Adrenal gland (tissue), 12 donors: ENCODE measurements around the gene TCF15. TPM values are rescaled to one million over a fixed set of nuclear protein-coding genes. Genes with fewer than 3 reads are reported as not detected.

Experiments
- DNase-seq, 7 donors: peaks; one replicate each; pipeline ENCODE4 v3.0.0-alpha.2; 2019 to 2020
- H3K27ac ChIP-seq, 5 donors: fragments of 200-600 bp; sonication (generic) in 4 of 5; 1 replicate in 3 of 5; 2 replicates in 2 of 5; pipeline versions ENCODE4 v1.5.1 to v1.8.0; 2016 to 2020; ENCODE audit warnings: mild to moderate bottlenecking in 1 of 5
- H3K27me3 ChIP-seq: fragments of 200-600 bp; 2 replicates; pipeline ENCODE4 v1.8.0; 2021
- H3K36me3 ChIP-seq, 2 donors: fragments of 200-600 bp; replicated peaks in 1 of 2; 1 replicate in 1 of 2; 2 replicates in 1 of 2; pipeline versions ENCODE4 v1.5.1 to v1.8.0; 2018 to 2022
- H3K4me1 ChIP-seq, 2 donors: fragments of 200-600 bp; replicated peaks in 1 of 2; 1 replicate in 1 of 2; 2 replicates in 1 of 2; pipeline versions ENCODE4 v1.5.1 to v1.8.0; 2018 to 2021
- H3K4me3 ChIP-seq, 4 donors: fragments of 200-600 bp; sonication (generic) in 3 of 4; one replicate each; pipeline ENCODE4 v1.5.1; 2016 to 2018
- H3K9me3 ChIP-seq, 3 donors: fragments of 200-600 bp; sonication (generic) in 1 of 3; replicated peaks in 1 of 3; 1 replicate in 2 of 3; 2 replicates in 1 of 3; pipeline versions ENCODE4 v1.5.1 to v1.8.0; 2016 to 2021
- CTCF ChIP-seq, 6 experiments: fragments of 450-650 bp in 4 of 6; fragments of 200-600 bp in 2 of 6; sonication (generic) in 1 of 6; IDR thresholded peaks; 1 replicate in 5 of 6; 2 replicates in 1 of 6; pipeline versions ENCODE4 v1.5.1 to v1.8.0; 2016 to 2021; ENCODE audit warnings: antibody characterized with exemption in 6 of 6, mild to moderate bottlenecking in 2 of 6, moderate library complexity in 1 of 6
- POLR2A ChIP-seq, 2 donors: fragments of 450-650 bp; IDR thresholded peaks; one replicate each; pipeline ENCODE4 v1.6.1; 2017; ENCODE audit warnings: antibody characterized with exemption in 2 of 2, mild to moderate bottlenecking in 2 of 2, moderate library complexity in 1 of 2
- WGBS, 4 donors: extraction: QIAGEN DNeasy Blood & Tissue Kit in 2 of 4; methylation state at CpG; one replicate each; pipeline versions ENCODE4 v1.1.5 to v1.1.7; 2013 to 2017; 5-methylcytosine and 5-hydroxymethylcytosine counted together
- intact Hi-C, 2 donors: fragments of 100-400 bp; cut with DNase I; formaldehyde crosslinking; loops; one replicate each; pipeline versions ENCODE4 v1.14.1 to v1.15.0; 2022 to 2023
- polyA plus RNA-seq, 3 donors: library from polyadenylated mRNA; stranded (reverse); fragments of 200-250 nt in 2 of 3; fragments of 350-450 nt in 1 of 3; fragmentation: Illumina TruSeq in 1 of 3; extraction: RNeasy Lipid Tissue Mini Kit (QIAGEN cat#74804) in 1 of 3; gene quantifications; one replicate each; pipeline ENCODE4 v1.2.3, GENCODE V29; 2013 to 2014
- total RNA-seq, 9 donors: library from RNA; depleted of rRNA in 4 of 9; stranded (reverse); fragments of >200 nt in 4 of 9; fragments of 120-200 nt in 1 of 9; fragmentation: NEBNext Ultra II Directional in 1 of 9; extraction: Animal tissue kit (Norgen Biotek cat#: 25700) in 1 of 9; gene quantifications; one replicate each; pipeline versions ENCODE4 v1.1.0 to v1.2.4, GENCODE V29; 2013 to 2023
- donor health status: healthy with polysubstance abuse.
- donor health status: Bipolar disorder and iron deficiency.
- donor health status: DM: yes; HTN: yes; CAD: no.
- donor health status: DM: no; HTN: no; CAD: no.
- donor health status: DM: no; HTN: no; CAD: no.
- donor health status: DM: yes; HTN: yes; CAD: no.

Gene TCF15
- total and polyA plus RNA-seq, 12 donors, result 0.31 to 3.0 (median 0.96) TPM

GRCh38 chr20:560680-561079 lies 49.4 kb downstream of the TCF15 start:
- DNase-seq, result no peak
- Histone ChIP-seq H3K9me3 (no peaks in the 10 kb centered on the region), H3K27ac (no peak overlapping the region), H3K27me3 (no peaks in the 10 kb centered on the region), H3K4me3 (no peak overlapping the region), H3K36me3 (no peaks in the 10 kb centered on the region), H3K4me1 (no peaks in the 10 kb centered on the region)
- intact Hi-C loops, result loop anchor here (5.0 kb wide), 3 partner anchors 82 to 177 kb away; no protein-coding TSS in a partner anchor
- WGBS, 4 donors, result 27 to 43% (median 33%) methylated on average over 2 of the region's 2 CpGs
- no peak for TF ChIP-seq POLR2A (IDR thresholded peaks at IDR 0.05)
- no peak for TF ChIP-seq CTCF (IDR thresholded peaks at IDR 0.05)

GRCh38 chr20:558117-558516 lies 52.0 kb downstream of the TCF15 start:
- WGBS, 4 donors, result 73 to 92% (median 78%) methylated on average over 3 of the region's 3 CpGs
- Histone ChIP-seq H3K4me1 (no peaks in the 10 kb centered on the region), H3K9me3 (no peaks in the 10 kb centered on the region), H3K36me3 (no peaks in the 10 kb centered on the region), H3K27me3 (peaks cover 4% of the 10 kb centered on the region), H3K27ac (no peak overlapping the region), H3K4me3 (no peak overlapping the region)
- DNase-seq, result no peak
- intact Hi-C loops, result no loop called here
- TF ChIP-seq CTCF (IDR thresholded peaks at IDR 0.05) (no peak), POLR2A (IDR thresholded peaks at IDR 0.05) (no peak)

GRCh38 chr20:556984-557383 lies 53.1 kb downstream of the TCF15 start:
- no peak for DNase-seq
- Histone ChIP-seq H3K27me3 (peaks cover 4% of the 10 kb centered on the region), H3K4me3 (no peak overlapping the region), H3K27ac (no peak overlapping the region), H3K4me1 (no peaks in the 10 kb centered on the region), H3K9me3 (no peaks in the 10 kb centered on the region), H3K36me3 (no peaks in the 10 kb centered on the region)
- TF ChIP-seq CTCF (IDR thresholded peaks at IDR 0.05) (no peak), POLR2A (IDR thresholded peaks at IDR 0.05) (no peak)
- WGBS, 4 donors, result 90 to 99% (median 93%) methylated on average over 1 to 2 of the region's 2 CpGs
- intact Hi-C loops, result no loop called here

- intact Hi-C loops, result no loop called here
- TF ChIP-seq POLR2A (IDR thresholded peaks at IDR 0.05), result no peak
- TF ChIP-seq CTCF (IDR thresholded peaks at IDR 0.05), result no peak
- Histone ChIP-seq H3K9me3 (no peaks in the 10 kb centered on the region), H3K4me1 (no peaks in the 10 kb centered on the region), H3K36me3 (no peaks in the 10 kb centered on the region), H3K27me3 (peaks cover 4% of the 10 kb centered on the region), H3K27ac (no peak overlapping the region), H3K4me3 (no peak overlapping the region)
- peak in 4 of 7 donors; percentile 16 to 71 (median 45) for DNase-seq
- 30 to 54% (median 35%) methylated on average over 6 of the region's 6 CpGs for WGBS, 4 donors
Observed at GRCh38 chr20:555976-556385, 54.1 kb downstream of the TCF15 start.

Other genes with a start within 250 kb of the TCF15 start
- gene TRIB3, start 229.5 kb downstream of the TCF15 start, total RNA-seq, result 10 to 100 TPM in 4 of 9 donors, 1 to 10 TPM in 5; 2.4 to 39.7 (median 9.4) TPM
- 10 to 100 TPM in 1 of 3 donors, 1 to 10 TPM in 2; 4.3 to 10.8 (median 5.3) TPM for gene TRIB3, start 229.5 kb downstream of the TCF15 start, polyA plus RNA-seq
- gene RBCK1, start 202.0 kb downstream of the TCF15 start, total RNA-seq, result 100 to 1,000 TPM in 6 of 9 donors, 10 to 100 TPM in 3; 55.2 to 163 (median 126) TPM
- 100 to 1,000 TPM in 2 of 3 donors, 10 to 100 TPM in 1; 82.9 to 339 (median 253) TPM for gene RBCK1, start 202.0 kb downstream of the TCF15 start, polyA plus RNA-seq
- 10 to 100 TPM; 35.6 to 53.6 (median 44.9) TPM for gene TBC1D20, start 147.8 kb downstream of the TCF15 start, total RNA-seq
- 10 to 100 TPM; 23.8 to 38.5 (median 38.2) TPM for gene TBC1D20, start 147.8 kb downstream of the TCF15 start, polyA plus RNA-seq
- 100 to 1,000 TPM in 5 of 9 donors, 10 to 100 TPM in 4; 61.9 to 146 (median 101) TPM for gene CSNK2A1, start 66.5 kb downstream of the TCF15 start, total RNA-seq
- gene CSNK2A1, start 66.5 kb downstream of the TCF15 start, polyA plus RNA-seq, result 100 to 1,000 TPM in 1 of 3 donors, 10 to 100 TPM in 2; 18.9 to 192 (median 22.7) TPM
- gene SRXN1, start 42.9 kb upstream of the TCF15 start, total RNA-seq, result 100 to 1,000 TPM in 2 of 9 donors, 10 to 100 TPM in 7; 42.3 to 203 (median 77.4) TPM
- gene SRXN1, start 42.9 kb upstream of the TCF15 start, polyA plus RNA-seq, result 100 to 1,000 TPM in 1 of 3 donors, 10 to 100 TPM in 2; 19.1 to 160 (median 24.9) TPM
- gene SCRT2, start 65.5 kb upstream of the TCF15 start, total RNA-seq, result not detected
- gene SCRT2, start 65.5 kb upstream of the TCF15 start, polyA plus RNA-seq, result not detected
- 1 to 10 TPM in 1 of 9 donors, under 1 TPM in 7, not detected in 1; 0.15 to 1.2 (median 0.26) TPM for gene SLC52A3, start 158.2 kb upstream of the TCF15 start, total RNA-seq
- gene SLC52A3, start 158.2 kb upstream of the TCF15 start, polyA plus RNA-seq, result under 1 TPM; 0.05 to 0.88 (median 0.16) TPM
- gene FAM110A, start 223.4 kb upstream of the TCF15 start, total RNA-seq, result 10 to 100 TPM in 5 of 9 donors, 1 to 10 TPM in 4; 2.2 to 16.7 (median 10.3) TPM
- gene FAM110A, start 223.4 kb upstream of the TCF15 start, polyA plus RNA-seq, result 1 to 10 TPM; 2.4 to 7.1 (median 6.2) TPM